NCI-H1092 treated with DMSO at 0.1 percent for 48 hours (cell line): ENCODE data around the gene PTPN4.

Source experiments
- DNase-seq: peaks from one replicate; lab custom pipeline; 2025; lab: John Stamatoyannopoulos, UW

Gene PTPN4, protein sequence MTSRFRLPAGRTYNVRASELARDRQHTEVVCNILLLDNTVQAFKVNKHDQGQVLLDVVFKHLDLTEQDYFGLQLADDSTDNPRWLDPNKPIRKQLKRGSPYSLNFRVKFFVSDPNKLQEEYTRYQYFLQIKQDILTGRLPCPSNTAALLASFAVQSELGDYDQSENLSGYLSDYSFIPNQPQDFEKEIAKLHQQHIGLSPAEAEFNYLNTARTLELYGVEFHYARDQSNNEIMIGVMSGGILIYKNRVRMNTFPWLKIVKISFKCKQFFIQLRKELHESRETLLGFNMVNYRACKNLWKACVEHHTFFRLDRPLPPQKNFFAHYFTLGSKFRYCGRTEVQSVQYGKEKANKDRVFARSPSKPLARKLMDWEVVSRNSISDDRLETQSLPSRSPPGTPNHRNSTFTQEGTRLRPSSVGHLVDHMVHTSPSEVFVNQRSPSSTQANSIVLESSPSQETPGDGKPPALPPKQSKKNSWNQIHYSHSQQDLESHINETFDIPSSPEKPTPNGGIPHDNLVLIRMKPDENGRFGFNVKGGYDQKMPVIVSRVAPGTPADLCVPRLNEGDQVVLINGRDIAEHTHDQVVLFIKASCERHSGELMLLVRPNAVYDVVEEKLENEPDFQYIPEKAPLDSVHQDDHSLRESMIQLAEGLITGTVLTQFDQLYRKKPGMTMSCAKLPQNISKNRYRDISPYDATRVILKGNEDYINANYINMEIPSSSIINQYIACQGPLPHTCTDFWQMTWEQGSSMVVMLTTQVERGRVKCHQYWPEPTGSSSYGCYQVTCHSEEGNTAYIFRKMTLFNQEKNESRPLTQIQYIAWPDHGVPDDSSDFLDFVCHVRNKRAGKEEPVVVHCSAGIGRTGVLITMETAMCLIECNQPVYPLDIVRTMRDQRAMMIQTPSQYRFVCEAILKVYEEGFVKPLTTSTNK

DNA sequence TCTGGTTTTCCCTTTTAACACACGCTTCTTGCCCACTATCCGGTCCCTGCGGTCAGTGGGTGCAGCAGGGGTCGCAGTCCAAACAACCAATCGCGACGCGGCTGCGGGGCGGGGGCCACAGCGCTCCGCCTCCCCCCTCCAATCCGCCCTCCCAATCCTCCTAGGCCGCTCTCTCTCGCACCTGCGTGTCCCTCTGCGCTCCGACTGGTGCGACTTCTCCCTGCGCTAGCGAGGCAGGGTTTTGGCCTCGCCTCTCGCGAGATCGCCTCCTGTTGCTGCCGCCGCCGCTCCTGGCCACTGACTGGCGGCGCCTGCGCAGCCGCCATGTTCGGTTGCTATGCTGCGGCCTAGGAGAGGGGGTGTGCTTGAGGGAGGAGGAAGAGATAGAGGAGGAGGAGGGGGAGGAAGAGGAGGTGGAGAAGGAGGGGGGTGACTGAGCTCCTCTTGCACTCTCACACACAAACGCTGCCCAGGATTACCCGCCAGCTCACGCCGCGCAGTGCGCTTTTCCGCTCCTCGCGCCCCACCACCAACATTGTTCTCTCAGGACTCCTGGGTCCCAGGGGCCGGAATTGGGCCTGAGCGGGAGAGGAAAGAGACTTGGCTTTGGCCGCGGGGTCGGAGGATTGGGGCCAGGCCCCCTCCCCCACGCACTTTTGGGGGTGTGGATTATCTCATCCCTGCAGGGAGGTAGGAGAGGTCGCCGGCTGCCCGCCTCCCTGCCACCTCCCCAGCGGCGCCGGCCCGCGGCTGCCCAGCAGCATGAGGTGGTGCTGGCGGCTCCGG is at the start of gene PTPN4:
PTPN4 (plus strand) TSS at position 472 of the 786 bp plus-strand sequence. CDS start 49,932 bp downstream, outside the sequence.
- DNase-seq, result peak; percentile 98

DNA sequence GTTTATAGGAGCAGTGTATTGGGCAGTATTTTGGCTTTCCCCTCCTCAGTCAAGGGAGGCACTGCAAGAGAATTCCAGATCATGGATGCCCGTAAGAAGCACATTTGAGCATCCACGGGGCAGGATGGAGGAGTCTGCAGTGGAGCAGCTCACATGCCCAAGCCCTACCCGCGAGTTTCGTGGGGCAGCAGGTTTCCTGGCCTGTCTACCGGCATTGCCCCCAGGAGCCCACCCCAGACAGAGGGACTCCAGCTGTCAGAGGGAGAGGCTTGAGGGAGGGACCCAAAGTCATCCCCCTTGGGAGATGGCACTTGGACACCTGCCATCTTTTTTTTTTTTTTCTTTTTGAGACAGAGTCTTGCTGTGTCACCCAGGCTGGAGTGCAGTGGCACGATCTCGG is 49.4 kb upstream of the PTPN4 start:
- no peak for DNase-seq

DNA sequence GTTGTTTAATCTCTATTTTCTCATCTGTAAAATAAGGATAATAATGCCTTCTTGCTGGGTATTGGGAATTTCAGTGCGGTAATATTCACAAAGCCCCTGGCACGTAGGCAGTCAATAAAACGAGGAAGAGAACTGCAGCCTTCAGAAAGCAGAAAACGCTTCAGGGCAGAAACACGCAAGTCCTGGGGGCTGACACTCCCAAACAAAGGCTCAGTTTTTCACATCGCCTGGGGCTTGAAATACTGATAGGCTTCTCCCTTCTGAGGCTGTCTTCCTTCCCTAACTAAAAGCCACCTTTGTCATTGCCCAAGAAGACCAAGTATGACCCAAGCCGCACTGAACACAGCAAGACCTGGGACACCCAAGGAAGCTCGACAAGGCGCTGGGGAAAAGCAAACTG is 48.4 kb upstream of the PTPN4 start:
- DNase-seq, result no peak

DNA sequence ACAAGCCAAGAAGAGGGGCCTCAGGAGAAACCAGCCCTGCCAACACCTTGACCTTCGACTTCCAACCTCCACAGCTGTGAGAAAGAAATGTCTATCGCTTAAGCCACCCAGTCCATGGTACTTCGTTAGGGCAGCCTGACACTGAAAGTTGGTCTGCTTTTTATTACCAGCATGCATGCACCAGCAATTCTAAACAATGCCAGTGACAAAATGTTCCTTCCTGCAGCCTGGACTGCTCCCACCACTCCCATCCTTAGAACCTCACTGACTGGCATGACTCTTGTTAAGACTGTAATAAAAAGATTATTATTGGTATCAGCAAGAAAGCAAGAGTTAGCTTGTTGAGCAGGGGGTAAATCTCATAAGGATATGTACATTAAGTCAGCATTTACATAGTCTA is 47.2 kb upstream of the PTPN4 start:
- DNase-seq, result no peak

DNA sequence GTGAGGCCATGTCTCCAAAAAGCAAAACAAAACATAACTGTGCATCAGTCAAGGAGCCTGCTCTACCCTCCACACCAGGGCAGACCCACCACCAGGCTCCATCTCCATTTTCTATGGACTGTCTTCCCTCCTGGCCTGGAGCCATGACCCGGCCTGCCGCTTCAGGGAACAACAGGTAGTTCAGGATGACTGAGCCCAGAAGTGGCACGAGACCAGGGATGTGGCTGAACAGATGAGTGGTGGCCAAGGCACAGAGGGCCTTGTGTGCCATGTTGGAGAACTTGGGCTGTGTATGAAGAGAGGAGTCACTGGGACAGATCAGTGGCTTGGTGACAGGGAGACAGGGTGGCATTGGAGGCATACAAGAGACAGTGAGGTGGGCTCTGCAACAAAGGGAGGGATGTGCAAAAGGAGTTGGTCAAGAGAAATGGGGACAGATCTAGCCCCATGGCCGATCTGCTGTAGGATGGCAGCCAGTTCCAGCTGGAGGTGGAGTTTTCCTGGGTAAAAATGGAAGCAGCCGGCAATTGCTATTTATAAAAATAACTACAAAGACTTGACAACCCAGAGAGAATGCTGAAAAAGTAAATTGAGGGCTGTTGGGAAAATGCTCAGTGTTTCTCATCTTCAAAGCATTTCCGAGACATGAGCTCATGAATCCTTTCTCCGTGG is 45.8 kb upstream of the PTPN4 start:
- peak; percentile 18 for DNase-seq

DNA sequence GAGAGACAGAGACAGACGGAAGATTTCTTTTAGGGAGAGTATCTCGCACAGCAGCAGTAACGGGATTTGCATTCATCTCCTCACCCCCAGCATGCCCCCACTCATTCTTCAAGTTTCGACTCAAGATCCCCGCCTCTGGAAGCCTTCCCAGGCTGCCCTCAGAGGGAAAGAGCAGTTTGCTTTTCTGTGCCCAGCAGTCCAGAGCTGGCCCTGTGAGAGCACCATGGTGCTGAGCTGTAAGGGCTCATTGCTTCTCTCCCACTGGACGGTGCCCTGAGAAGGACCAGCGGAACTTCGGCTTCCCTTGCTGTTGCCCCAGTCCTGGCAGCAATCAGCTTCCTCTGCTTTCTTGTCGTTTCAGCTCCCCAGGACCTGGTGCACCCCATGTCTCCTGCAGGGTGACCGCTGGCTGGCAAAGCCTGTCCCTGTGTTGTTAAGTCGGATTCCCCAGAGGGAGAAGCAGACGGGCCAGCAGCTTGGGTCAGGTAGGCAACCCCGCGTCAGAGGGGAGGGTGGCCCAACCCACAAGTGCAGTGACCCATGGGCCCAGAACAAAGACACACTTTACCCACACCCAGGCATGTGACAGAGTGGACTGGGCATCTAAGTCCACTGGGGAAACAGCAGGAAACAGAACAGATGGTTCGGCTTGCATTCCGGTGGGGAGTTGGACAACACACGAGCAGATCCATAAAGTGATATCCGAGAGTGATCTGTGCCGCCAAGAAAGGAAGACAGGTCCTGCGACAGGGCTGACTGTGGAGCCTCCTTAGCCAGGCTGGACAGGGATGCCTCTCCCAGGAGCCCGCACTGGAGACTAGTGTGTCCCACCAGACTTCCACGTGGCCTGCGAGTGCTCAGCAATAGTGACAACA is 44.1 kb upstream of the PTPN4 start:
- no peak for DNase-seq

DNA sequence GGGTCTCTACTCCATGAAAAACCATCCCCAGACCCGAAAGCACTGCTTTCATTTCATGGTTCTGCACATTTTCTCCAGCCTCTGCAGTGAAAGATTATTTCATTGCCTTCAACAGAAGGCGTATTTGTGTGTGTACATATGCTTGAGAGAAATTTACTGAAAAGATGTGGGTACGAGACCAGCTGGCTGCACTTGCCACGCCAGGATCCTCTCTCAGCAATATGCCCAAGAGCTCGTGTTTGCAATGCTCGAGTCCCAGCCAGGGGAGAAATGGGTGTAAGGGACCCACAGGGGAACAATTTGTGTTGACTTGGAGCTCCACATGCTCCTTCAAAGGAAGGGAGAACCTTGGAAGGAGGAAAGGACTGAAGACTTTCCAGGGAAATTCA is 43.4 kb upstream of the PTPN4 start:
- no peak for DNase-seq

DNA sequence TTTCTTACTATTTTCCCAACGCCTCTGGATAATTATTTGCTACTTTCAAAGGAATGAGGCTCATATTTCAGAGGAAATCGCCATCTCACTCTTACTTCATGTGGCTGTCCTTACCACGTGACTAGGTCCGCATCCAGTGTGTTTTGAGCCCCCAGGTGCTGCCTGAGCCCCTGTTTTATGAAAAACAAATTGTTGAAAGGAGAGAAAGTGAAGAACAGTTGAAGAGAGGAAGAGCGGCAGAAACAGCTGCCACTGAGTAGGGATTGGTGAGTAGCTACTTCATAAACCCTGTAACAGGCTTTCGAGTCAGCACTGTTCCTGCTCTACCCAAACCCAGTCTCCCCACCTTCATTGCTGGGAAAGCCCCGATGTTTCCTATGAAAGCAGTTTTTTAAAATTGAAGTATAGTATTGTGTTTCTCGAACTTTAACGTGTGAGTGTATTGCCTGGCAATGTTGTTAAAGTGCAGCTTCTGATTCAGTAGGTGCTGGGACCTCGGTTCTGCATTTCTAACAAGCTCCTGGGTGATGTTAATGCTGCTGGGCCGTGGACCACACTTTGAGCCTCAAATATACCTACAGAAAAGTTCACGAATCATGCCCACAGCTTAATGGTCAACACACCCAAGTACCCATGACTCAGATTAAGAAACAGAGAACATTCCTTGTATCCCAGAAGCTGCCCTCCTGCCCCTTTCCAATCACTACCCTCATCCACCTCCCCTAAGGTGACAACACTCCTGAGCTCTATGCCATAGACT is 41.0 kb upstream of the PTPN4 start:
- no peak for DNase-seq

DNA sequence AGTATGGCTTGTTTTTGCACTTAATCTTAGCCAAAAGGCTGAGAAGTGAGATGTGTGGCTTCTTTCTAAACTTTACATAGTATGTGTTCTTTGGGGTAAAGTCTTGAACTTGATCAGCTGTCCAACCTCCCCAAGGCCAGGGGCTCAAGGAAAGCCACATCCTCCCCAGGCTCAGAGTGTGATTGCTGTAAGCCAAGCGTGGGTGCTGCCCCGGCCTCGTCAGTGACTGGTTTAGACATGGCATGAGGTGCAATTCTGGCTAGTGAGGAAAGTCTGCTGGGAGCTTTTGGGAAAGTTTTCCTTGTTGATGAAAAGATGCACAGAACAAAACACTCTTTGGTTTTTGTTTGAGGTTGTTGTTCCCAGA is 40.5 kb upstream of the PTPN4 start:
- DNase-seq, result no peak

DNA sequence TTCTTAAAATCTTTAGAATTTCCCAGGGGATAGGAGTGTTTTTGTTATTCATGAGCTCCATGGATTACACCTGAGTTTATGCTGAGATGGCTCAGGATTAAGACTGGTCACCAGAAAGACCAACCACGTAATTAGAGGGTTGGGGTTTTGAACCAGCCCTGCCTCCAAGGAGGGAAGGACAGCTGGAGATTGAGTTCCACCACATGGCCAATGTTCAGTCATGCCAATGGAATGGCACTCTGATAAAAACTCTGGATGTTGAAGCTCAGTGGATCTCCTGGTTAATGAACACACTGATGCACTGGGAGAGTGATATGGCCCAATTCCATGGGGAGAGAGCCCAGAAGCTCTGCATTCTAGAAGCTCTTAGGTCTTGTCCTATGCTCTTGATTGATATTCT is 38.7 kb upstream of the PTPN4 start:
- no peak for DNase-seq

DNA sequence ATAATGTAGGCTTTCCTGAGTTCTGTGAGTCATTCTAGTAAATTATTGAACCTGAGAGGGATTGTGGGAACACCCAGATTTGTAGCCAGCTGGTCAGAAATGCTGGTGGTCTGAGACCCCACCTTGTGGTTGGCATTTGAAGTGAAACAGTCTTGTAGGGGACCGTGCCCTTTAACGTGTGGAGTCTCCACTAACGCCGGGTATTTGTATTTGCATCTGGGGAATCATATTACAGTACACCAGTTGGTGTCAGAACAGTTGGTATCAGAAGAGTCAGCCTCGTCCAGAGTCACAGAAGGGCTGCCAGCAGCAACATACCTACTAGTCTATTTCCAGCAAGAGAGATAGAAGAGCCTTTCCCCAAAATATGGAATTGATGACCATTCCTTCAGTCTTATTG is 38.3 kb upstream of the PTPN4 start:
- no peak for DNase-seq

DNA sequence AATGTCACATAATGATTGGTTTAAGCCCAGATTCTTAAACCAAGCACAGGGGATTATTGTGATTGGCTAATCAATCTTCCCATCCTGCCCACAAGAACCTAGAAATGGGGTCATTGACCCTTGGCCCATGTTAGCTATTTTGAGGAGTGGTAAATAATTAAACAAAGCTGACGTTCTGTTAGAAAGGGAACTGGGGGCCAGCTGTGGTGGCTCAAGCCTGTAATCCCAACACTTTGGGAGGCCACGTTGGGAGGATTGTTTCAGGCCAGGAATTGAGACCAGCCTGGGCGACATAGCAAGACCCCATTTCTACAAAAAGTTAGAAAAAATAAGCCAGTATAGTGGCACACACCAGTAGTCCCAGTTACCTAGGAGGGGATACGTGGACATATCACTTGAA is 37.8 kb upstream of the PTPN4 start:
- no peak for DNase-seq

DNA sequence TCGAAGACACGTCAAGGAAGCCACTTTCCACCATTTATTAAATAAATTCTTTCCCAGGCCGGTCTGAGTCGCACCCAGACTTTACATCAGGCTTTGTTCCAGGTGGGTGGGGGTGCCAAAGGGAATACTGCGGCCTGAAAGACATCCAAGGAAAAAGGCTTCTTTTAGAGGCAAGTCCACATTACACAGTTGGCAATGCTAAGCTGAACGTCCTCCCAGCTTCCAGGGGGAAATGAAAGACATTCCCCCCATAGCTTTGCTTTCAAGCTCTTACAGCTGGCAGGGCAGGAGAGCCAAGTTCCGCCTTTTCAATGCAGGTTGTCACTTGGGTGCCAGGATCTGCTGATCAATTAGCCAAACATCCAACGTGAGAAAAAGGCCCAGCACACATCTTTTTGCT is 36.5 kb upstream of the PTPN4 start:
- DNase-seq, result no peak

DNA sequence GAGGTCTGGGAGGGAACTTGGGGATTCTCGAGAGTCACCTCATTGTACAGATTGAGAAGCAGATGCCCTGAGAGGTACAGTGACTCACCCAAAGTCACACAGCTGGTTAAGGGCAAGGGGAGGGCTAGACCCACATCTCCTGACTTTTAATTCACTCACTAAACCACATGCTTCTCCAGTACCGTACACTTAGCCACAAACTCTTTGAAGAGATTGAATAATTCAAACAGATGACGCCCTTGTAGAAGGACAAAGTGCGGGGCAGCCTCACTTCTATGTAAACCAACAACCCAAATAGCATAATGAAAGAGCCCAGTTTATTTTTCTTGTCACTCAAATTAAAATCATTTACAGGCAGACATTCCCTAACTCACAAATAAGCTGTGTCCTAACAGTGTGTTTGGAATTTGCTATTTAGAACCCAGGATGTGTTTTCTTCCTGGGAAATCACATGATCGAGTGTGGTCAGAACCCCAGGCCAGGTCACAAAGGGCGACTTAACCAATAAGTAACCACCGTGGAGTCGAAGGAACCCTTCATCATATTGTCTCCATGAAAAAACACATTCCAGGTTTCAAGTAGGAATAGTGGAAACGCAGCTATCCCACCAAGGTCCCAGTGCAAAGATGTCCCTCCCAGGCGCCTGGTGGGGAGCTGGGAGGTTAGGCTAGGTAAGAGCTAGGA is 35.8 kb upstream of the PTPN4 start:
- no peak for DNase-seq

DNA sequence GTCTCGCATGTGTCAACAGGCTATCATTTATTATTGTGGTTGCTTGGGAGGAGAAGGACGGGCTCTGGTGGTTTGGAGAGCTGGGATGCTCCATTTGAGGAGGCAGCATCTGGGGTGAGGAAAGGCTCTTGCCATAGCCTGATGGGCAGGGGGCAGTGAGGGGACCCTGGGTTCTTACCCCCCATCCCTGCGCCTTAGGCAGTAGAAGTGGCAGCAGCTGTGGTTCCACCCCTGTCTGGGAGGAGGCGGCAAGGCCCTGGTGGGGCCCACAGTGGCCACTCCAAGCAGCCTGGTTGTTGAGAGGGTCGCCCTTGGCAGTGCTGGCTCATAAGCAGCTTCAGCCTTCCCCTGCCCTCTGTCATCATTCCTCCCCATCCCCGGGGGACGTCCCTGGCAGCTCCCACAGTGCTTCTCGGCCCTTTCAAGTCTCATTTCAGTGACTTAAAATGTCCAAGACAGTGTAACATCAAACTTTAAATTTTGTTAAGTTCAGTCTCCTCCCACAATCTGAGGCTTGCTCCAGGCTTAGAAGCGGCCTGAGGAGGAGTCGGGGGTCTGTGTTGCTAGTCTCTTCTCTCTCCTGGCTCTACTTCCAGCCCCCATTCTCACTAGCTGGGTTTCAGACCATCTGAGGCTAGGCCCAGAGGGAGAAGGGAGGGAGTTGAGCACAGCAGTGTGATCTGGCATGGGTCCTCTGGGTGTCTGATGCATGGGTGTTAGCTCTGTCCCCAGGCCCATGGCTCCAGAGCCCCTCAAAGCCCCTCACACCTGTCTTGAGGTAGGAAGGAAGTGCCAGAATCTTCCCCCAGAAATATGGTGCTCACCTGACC is 34.9 kb upstream of the PTPN4 start:
- DNase-seq, result no peak

DNA sequence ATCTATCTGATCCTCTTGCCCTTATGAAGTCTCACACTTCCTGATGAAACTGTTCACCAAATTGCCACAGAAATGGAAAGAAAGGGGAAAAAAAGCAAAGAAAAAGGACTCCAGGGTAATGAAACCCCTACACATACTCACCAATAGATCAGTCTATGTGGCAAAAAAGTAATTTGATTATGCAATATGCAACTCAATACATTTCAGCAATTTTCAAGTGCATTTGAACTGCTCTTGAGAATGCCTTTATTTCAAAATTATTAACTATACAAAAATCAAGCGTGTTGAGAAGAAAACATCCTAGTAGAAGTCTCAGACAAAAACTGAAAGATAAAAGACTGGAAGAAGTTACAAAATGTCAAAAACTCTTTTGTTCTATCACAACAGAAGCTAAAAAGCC is 32.2 kb upstream of the PTPN4 start:
- no peak for DNase-seq

DNA sequence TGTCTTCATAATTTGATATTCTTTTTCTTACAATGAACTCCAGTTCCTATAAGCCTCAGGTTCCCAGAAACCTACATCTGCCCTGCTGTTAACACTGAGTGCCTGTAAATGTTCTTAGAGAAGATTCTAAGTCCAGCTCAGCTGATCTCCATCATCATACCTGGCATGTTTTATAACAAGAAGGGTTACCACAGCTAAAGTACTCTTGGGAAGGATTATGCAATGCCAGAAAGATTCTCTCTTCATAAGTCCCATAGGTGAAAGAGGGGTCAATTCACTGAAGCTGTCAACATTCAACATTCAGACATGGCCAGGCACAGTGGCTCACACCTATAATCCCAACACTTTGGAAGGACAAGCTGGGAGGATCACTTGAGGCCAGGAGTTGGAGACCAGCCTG is 31.3 kb upstream of the PTPN4 start:
- no peak for DNase-seq

DNA sequence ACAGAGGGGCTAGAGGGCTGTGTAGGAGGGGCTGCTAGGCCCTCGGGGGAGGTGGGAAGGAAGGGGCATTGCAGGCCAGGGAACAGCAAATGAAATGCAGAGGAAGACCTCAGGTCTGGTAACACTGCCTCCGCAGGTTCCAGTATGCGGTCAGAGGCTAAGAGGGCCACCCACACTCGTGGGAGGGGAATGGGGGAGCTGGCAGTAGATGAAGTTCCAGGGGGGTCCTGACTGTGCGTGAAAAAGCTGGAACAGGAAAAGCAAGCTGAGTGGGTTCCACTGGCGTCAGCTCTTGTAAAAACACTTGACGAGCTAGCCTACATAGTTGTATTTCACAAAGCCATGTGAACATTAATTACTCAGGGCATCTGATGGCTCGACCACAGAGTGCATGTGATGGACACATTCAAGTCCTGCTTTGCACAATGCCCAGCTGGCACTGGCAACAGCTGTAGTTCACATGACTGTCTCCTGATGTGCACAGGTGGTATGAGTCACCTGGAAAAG is 29.0 kb upstream of the PTPN4 start:
- no peak for DNase-seq
